Spleen (tissue), 7 donors: ENCODE measurements around the gene VSX1.

Experiments
- CTCF ChIP-seq, 11 experiments: fragments of 200-600 bp in 7 of 11; fragments of 450-650 bp in 4 of 11; sonication (generic) in 4 of 11; IDR thresholded peaks in 8 of 11; conservative IDR thresholded peaks in 3 of 11; 1 replicate in 7 of 11; 2 replicates in 4 of 11; pipeline versions ENCODE4 v1.4.0 to v1.8.0; 2016 to 2021; ENCODE audit warnings: antibody characterized with exemption in 11 of 11, inconsistent platforms in 4 of 11, mild to moderate bottlenecking in 1 of 11
- POLR2A ChIP-seq, 3 donors: fragments of 450-650 bp; IDR thresholded peaks; one replicate each; pipeline ENCODE4 v1.5.1; 2017; ENCODE audit warnings: antibody characterized with exemption in 3 of 3, mild to moderate bottlenecking in 1 of 3
- donor health status: DM: no; HTN: no; CAD: no; lungs with moderate emphysema.
- donor health status: DM: no; HTN: no; CAD: no.
- donor health status: DM: no; HTN: no; CAD: no.

- no peak for TF ChIP-seq CTCF (IDR thresholded peaks at IDR 0.05 in 8 of 11, conservative IDR thresholded peaks at IDR 0.05 in 3 of 11)
- TF ChIP-seq POLR2A (IDR thresholded peaks at IDR 0.05), result no peak
Observed at GRCh38 chr20:25049261-25050060, 32.5 kb downstream of the VSX1 start.
